GM12874 (cell line): Measurements from ENCODE around the gene CD3E.

Experiments used
- TF ChIP-seq, protein P1 (sequence below): IDR thresholded peaks from 2 replicates; pipeline ENCODE4 v1.5.1; 2011; ENCODE audit warnings: low read depth, mild to moderate bottlenecking, control low read depth, low read length, moderate library complexity; ENCODE audit not compliant: insufficient read depth

Gene CD3E

DNA sequence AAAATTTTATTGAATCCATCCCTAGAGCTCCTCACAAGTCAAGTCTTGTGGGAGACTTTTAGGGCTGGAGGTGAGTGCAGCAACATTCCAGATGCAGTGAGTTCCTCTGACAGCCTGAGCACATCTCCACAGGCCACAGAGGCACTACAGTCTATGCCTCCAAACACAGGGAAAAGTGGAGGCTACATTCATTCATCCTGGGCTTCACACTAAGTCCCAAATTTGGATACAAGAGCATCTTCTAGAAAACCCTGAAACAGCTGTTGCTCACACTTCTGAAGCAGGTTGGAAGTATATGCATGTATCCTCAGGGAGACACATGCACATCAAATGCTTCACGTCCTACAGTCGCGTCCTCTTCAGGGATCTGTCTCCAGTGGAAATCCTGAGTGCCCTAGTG, 36.7 kb downstream of the CD3E start:
- TF ChIP-seq, protein P1, sequence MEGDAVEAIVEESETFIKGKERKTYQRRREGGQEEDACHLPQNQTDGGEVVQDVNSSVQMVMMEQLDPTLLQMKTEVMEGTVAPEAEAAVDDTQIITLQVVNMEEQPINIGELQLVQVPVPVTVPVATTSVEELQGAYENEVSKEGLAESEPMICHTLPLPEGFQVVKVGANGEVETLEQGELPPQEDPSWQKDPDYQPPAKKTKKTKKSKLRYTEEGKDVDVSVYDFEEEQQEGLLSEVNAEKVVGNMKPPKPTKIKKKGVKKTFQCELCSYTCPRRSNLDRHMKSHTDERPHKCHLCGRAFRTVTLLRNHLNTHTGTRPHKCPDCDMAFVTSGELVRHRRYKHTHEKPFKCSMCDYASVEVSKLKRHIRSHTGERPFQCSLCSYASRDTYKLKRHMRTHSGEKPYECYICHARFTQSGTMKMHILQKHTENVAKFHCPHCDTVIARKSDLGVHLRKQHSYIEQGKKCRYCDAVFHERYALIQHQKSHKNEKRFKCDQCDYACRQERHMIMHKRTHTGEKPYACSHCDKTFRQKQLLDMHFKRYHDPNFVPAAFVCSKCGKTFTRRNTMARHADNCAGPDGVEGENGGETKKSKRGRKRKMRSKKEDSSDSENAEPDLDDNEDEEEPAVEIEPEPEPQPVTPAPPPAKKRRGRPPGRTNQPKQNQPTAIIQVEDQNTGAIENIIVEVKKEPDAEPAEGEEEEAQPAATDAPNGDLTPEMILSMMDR: no peak

DNA sequence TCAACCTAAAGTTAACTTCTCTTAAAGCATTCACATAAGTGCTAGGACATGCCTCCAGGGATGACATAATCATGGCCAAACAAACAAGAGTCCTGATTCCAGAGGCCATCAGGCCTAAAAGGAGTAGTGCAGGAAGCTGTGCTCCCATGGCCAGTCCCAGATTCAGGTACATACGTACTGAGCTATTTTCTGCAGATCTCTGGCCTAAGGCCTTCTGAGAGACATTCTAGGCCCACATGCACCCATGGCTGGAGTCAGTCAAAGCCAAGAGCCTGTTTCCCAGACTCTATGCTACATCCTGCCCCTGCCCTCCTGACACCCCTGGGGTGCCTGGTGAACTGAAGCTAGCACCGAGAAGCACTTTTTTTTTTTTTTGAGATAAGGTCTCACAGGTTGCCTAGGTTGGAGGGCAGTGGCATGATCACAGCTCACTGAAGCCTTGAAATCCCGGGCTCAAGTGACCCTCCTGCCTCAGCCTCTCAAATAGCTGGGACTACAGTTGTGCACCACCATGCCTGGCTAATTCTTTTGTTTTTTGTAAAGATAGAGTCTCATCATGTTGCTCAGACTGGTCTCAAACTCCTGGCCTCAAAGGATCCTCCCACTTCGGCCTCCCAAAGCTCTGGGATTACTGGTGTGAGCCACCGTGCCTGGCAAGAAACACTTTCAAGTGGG, 37.4 kb downstream of the CD3E start:
- TF ChIP-seq, protein P1: no peak

DNA sequence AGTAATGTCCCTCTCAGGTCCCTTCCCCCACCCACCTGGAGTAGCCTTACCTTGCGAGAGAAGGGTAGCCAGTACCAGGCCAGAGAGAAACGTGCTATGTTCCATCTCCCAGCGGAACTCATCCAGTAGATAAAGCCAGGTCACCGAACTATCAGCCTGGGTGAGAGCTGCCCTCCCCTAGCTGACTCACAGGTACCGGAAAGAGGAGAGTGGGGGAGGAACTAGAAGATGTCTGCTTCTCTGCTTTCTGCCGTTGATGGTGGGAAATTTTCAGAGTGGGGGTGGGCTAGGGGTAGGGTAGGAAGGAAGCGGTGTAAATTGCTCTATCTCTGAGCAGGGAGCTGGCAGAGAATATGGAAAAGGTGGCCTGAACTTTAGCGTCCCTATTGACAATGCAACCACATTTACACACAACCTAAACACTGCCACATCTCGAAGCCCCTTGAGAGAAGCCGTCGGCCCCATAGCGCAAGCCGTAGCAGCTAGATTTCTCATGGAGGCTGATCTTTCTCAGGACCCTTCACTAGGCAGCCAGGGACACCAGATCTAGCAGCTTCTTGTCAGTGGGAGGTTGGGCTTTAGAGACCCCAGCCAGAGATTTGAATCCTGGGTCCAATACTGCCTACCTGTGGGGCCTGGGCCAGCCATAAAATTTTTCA, 38.1 kb downstream of the CD3E start, which contains the start of gene CD3D:
TSS of gene CD3D (minus strand) at position 203 of the 659 bp plus-strand sequence. CDS start at position 105, 98 bp downstream.
- TF ChIP-seq, protein P1: no peak

DNA sequence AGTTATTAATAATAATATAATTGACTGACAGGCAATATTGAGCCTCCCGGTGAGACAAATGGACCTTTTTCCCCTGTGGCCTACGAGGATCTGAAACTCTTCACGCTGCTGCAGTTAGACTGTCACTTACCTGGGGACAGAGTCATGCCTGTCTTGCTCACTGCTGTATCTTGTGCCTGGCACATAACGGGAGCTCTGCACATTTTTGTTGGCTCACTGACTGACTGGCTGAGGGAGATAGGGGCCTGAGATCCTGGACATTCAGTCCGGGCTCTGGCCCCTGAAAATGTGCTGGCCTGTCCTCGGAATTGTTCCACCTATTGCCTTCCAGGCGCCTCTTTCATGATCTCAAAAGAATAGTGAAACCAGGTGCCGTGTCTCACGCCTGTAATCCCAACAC, 38.7 kb downstream of the CD3E start:
- TF ChIP-seq, protein P1: no peak

DNA sequence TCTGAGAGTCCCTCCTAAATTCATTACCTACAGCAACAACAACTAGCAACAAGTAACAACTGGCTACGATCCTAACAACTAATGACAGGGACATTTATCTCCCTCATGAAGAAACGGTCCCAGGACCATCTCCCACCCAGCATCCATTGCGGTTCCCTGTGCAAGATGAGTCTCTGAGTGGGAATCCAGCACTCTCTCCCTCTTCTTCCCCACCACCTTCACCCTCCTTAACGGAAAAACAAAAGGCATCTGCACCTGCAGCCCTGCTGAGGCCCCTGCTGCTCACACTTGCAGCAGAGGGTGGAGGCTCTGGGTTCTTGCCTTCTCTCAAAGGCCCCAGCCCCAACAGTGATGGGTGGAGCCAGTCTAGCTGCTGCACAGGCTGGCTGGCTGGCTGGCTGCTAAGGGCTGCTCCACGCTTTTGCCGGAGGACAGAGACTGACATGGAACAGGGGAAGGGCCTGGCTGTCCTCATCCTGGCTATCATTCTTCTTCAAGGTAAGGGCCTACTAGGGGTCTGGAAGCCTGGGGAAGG, 39.5 kb downstream of the CD3E start, which contains the start of gene CD3G:
TSS of gene CD3G (plus strand) at position 364 of the 535 bp plus-strand sequence. CDS start at position 444, 80 bp downstream.
- TF ChIP-seq, protein P1: no peak

DNA sequence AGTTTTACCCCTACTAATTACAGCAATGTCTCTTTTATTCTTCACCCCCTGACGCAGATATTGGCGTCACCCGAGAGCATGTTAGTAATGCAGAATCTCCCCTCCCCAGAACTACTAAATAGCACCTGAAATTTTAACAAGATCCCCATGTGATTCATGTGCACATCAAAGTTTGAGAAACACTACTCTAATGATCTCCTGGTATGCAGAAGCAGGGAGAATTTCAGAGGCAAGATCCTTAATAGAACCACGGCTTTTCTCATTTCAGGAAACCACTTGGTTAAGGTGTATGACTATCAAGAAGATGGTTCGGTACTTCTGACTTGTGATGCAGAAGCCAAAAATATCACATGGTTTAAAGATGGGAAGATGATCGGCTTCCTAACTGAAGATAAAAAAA, 44.9 kb downstream of the CD3E start:
- TF ChIP-seq, protein P1: no peak

DNA sequence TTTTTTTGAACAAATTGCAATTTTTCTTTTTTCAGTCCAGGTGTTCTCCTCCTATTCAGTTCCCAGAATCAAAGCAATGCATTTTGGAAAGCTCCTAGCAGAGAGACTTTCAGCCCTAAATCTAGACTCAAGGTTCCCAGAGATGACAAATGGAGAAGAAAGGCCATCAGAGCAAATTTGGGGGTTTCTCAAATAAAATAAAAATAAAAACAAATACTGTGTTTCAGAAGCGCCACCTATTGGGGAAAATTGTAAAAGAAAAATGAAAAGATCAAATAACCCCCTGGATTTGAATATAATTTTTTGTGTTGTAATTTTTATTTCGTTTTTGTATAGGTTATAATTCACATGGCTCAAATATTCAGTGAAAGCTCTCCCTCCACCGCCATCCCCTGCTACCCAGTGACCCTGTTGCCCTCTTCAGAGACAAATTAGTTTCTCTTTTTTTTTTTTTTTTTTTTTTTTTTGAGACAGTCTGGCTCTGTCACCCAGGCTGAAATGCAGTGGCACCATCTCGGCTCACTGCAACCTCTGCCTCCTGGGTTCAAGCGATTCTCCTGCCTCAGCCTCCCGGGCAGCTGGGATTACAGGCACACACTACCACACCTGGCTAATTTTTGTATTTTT, 48.7 kb downstream of the CD3E start:
- TF ChIP-seq, protein P1: no peak
